GM10248 (cell line): ENCODE data around the gene DNAJC6.

Source experiments
- CTCF ChIA-PET: fragments of 300-600 bp; sonication (Branson Sonifier 250); formaldehyde crosslinking; extraction: SDS; loops from one replicate; lab custom pipeline; 2021; ENCODE audit warnings: antibody characterized with exemption; lab: Yijun Ruan, JAX
- POLR2A ChIA-PET: fragments of 350-650 bp; sonication (Branson Sonifier 250); formaldehyde crosslinking; extraction: SDS; loops from one replicate; lab custom pipeline; 2020; ENCODE audit warnings: antibody characterized with exemption; lab: Yijun Ruan, JAX
- DNase-seq: peaks from one replicate; pipeline ENCODE4 v3.0.0; 2012; ENCODE audit errors: extremely low spot score
- TF ChIP-seq, protein P1 (sequence below): IDR thresholded peaks from 2 replicates; pipeline ENCODE4 v1.5.1; 2012; ENCODE audit warnings: mild to moderate bottlenecking, low read depth; ENCODE audit errors: extremely low read depth, missing control alignments, control extremely low read depth

DNAJC6 gene

DNA sequence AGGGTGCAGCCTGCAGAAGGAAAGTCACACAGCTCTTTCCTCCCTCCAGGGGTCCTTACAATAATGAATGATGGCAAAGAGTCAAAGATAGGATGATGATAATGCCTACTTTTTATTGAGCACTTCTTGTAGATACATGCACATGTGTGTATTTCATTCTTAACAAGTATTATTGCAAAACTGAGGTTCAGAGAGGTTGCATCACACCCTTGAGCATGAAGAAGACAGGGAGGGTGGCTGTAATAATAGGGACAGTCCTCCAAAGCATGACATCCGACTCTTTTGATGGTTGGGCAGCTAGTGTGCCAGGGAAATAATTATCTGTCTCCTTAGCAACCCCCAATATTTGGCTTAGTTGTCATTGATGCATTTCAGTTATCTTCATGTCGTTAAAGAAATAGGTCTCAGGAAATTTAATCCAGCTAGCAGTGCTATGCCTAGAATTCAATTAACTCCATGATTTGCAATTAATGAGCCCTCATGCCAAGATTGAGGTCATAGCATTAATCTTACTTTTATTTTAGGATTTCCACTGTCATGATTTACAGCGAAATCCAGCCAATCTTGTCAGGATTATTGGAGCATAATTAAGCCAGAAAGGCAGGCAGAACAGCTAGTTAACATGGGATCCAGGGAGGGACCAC, 35.0 kb downstream of the DNAJC6 start:
- no peak for DNase-seq
- ChIA-PET POLR2A (no interaction called here), CTCF (interaction anchor here (0.9 to 1.2 kb wide), 2 partner anchors 27 to 114 kb away, joined by 3 read pairs; no protein-coding TSS in a partner anchor)
- TF ChIP-seq, protein P1, sequence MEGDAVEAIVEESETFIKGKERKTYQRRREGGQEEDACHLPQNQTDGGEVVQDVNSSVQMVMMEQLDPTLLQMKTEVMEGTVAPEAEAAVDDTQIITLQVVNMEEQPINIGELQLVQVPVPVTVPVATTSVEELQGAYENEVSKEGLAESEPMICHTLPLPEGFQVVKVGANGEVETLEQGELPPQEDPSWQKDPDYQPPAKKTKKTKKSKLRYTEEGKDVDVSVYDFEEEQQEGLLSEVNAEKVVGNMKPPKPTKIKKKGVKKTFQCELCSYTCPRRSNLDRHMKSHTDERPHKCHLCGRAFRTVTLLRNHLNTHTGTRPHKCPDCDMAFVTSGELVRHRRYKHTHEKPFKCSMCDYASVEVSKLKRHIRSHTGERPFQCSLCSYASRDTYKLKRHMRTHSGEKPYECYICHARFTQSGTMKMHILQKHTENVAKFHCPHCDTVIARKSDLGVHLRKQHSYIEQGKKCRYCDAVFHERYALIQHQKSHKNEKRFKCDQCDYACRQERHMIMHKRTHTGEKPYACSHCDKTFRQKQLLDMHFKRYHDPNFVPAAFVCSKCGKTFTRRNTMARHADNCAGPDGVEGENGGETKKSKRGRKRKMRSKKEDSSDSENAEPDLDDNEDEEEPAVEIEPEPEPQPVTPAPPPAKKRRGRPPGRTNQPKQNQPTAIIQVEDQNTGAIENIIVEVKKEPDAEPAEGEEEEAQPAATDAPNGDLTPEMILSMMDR, result no peak

DNA sequence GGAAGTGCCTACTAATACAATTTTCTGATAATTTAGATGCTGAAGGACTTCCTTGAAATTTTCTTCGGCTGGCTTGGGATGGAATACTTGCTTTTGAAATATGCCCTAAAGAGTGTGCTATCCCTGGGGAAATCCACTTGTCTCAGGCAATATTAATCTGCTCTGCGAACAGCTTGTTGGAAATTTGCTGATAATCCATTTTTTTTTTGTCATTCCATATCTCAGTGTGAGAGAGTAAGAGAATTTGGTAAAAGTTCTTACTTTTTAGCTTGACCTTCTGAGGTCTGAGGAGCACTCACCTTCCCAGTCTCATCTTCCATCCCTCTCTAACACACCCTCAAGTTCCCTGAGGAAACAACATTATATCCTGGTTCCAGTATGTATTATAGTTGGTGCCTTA, 36.8 kb downstream of the DNAJC6 start:
- no peak for DNase-seq
- ChIA-PET POLR2A (no interaction called here), CTCF (no interaction called here)
- TF ChIP-seq, protein P1, result no peak

DNA sequence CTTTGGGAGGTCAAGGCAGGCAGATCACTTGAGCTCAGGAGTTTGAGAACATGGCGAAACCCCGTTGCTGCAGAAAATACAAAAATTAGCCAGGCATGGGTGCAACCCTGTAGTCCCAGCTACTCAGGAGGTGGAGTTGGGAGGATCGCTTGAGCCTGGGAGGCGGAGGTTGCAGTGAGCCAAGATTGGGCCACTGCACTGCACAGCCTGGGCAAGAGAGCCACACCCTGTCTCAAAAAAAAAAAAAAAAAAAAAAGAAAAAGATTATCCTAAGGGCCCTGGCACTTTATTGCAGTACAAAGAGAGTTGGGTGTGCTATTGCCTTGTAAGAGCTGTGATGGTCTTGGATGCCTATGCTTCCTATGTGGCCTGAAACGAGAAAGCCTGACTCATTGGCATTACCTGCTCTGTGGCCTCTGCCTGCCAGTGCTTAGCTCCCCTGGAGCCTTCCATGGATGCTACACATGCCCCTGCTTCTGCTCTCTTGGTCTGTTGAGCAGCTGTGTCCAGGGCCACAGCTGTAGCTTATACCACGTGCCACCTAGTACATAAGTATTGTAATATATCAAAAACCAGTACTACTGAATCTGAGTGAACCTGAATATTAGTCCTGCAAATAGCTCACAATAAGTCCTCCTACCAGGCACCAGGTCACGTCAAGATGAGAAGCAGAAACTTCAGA, 45.8 kb downstream of the DNAJC6 start:
- DNase-seq, result no peak
- ChIA-PET POLR2A (interaction anchor here (0.7 kb wide), 1 partner anchor 80 kb away, joined by 5 read pairs; no protein-coding TSS in a partner anchor), CTCF (interaction anchor here (0.8 to 2.5 kb wide), 3 partner anchors 13 to 35 kb away, joined by 3 to 10 read pairs (median 3); no protein-coding TSS in a partner anchor)
- TF ChIP-seq, protein P1, result no peak

DNA sequence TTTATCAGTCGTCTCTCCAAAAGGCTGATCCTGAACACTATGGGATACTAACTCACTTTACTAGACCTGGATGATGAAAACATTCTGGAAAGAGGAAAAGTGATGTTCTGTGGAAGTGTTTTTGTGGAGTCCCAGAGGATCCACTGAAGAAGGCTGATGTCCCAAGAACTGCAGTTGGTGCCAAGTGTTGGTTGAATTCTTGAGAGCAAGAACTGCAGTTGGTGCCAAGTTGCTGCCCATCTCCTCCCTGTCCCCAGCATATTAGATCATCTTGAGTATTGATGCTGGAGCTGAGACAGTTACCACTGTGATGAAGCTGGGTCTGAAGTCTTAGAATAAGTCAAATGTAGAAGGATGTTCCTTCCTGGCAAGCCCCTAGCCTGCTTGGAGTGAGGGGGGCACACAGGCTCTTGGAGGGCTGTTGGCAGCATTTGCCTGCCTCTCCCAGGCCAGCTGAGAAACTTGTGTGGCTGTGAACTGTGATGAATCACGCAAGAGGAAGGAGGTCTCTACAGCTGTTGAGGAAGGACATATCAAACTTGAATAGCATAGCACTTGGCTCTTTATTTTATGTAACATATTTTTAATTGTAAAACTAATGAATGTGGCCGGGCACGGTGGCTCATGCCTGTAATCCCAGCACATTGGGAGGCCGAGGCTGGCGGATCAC, 48.1 kb downstream of the DNAJC6 start:
- TF ChIP-seq, protein P1, result no peak
- ChIA-PET POLR2A (no interaction called here), CTCF (interaction anchor here (1.0 kb wide), 1 partner anchor 14 kb away, joined by 3 read pairs; no protein-coding TSS in a partner anchor)
- DNase-seq, result no peak

DNA sequence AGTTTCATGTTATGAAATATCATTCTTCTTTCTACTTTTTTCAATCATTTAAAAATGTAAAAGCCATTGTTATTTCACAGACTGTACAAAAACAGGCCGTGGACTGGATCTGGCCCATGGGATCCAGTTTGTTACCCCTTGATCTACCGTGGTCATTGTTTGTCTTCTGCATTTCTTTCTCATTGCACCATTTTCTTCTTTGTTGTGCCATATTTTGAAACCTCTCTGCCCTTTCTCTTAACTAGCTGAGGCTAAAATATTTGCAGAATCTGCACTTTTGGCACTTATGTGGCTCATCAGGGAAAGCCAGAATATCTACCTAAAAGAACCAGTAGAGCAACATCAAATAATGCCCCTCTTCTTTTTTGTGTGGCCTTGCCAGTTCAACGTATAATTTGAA, 50.5 kb downstream of the DNAJC6 start:
- ChIA-PET POLR2A (no interaction called here), CTCF (no interaction called here)
- TF ChIP-seq, protein P1, result no peak
- DNase-seq, result no peak

DNA sequence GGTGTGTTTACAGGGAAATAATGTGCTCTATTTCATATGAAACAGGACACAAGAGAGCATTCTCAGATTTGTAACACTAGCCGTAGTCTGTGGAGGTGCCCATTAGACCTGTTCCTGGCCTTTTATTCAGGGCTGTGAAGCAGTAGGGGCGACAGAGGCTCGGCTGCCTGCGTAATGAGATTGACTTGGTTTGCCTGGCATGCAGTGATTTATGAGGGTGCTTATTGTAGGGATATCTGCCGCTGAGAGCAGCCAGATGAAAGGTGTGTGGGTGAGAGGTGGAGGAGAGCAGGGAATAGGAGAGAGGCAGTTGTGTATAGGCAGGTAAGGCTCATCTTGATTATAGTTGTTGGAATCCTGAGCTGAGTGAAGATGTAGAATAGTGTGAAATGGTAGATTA, 51.3 kb downstream of the DNAJC6 start:
- ChIA-PET CTCF (no interaction called here), POLR2A (no interaction called here)
- TF ChIP-seq, protein P1, result no peak
- DNase-seq, result no peak
